Epithelial cell of esophagus (primary cell): ENCODE data around the gene TMOD1.

ENCODE experiments used
- DNase-seq: peaks from one replicate; pipeline ENCODE4 v3.0.0; 2010; ENCODE audit warnings: low read depth
- H3K4me3 ChIP-seq: 2 replicates; pipeline ENCODE4 v1.5.1; 2011; ENCODE audit warnings: mild to moderate bottlenecking, low read length, control low read depth
- CTCF ChIP-seq: IDR thresholded peaks from 2 replicates; pipeline ENCODE4 v1.5.1; 2011; ENCODE audit warnings: low read depth, mild to moderate bottlenecking, low read length, control low read depth, inconsistent platforms; ENCODE audit not compliant: insufficient read depth; ENCODE audit errors: missing control alignments

Gene TMOD1

DNA sequence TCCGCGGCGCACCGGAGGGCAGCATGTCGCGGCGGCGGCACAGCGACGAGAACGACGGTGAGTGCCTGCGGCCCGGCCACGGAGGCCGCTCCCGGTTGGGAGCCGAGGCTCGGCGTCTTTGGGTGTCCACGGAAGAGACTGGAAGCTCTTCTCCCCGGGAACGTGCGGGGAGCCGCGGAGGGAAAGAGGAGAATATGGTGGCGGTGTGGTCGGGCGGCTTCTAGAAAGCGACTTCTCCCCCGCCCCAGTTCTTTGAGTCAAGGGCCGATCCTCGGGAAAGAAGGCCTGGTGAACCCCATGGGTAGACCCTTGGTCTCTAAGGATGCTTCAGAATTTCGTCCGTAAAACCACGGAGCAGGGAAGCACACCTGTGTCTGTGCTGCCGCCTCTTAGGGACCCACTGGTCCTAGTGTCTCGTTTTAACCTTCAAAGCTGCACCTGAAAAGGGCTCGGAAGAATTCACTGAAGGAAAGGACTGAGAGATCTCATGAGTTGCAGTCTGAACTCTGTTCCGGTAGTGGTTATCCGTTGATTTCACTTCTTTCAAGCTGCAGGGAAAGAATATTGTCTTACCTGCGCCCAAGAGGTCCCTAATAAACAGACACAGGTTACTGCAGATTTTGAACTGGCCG lies 132.5 kb downstream of the TMOD1 start:
- DNase-seq: peak; percentile 18
- peak overlapping the region; percentile 98 for H3K4me3 ChIP-seq
- no peak for TF ChIP-seq CTCF

DNA sequence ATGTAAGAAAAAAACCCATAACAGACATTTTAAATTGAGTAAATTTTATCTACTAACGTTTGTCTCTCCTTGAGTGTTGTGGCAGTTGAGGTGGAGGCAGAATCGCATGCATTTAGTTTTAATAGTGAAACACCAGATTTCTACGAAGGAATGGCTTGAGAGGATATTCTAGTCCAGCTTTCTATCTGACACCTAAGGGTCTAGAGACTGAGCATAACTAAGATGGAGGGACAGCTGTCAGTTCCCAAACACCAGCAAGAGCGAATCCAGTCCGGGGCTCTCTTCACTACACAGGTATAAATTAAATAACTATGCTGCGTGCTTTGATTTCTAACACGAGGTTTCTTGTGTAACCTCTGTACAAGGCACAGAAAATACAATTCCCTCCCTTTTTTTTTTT lies 133.6 kb downstream of the TMOD1 start:
- DNase-seq: no peak
- TF ChIP-seq CTCF: no peak
- H3K4me3 ChIP-seq: peak overlapping the region; percentile 98

DNA sequence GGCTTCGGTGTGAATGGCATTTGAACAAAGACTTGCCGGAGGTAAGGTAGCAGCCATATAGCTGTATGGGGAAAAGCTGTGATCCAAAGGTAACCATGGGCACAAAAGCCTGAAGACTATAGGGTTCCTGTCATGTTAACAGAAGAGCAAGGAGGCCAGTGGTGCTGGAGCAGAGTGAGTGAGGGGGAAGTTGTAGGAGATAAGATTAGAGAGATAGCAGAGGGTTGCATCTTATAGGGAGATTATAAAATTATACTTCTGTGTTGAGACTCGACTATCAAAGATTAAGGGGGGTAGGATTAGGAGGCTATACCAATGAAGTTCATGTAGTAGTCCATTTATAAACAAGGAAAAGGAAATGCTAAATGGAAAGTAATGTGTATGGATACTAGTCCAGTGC lies 135.4 kb downstream of the TMOD1 start:
- TF ChIP-seq CTCF: no peak
- H3K4me3 ChIP-seq: no peak overlapping the region
- DNase-seq: no peak

- DNase-seq: no peak
- TF ChIP-seq CTCF: peak; percentile 16
- H3K4me3 ChIP-seq: no peak overlapping the region
Measured at GRCh38 chr9:97638666-97639065, 137.2 kb downstream of the TMOD1 start.

- TF ChIP-seq CTCF: no peak
- H3K4me3 ChIP-seq: no peak overlapping the region
- no peak for DNase-seq
Measured at GRCh38 chr9:97640325-97640724, 138.9 kb downstream of the TMOD1 start.

DNA sequence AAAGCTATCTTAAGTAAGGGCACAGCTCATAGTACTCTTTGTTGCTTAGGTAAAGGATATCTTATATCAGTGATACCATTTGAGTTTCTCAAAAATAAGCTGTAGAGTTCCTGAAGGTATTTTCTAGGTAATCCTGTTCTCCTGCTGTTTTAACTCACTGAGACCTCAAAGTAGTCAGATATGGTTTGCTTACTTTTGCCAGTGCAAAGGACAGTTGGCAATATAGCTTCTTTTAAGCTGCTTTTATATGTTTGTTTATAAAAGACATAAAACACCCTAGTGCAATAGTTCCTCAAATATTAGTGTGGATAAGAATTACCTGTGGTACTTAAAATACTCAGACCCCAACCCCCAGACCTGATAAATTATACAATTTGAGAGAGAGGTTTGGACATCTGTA lies 144.3 kb downstream of the TMOD1 start:
- H3K4me3 ChIP-seq: no peak overlapping the region
- no peak for DNase-seq
- TF ChIP-seq CTCF: no peak

GRCh38 chr9:97647996-97648395 lies 146.5 kb downstream of the TMOD1 start:
- TF ChIP-seq CTCF: no peak
- DNase-seq: no peak
- H3K4me3 ChIP-seq: no peak overlapping the region
